ENCODE data around the gene ALPK1. TPM values are rescaled to one million over a fixed set of nuclear protein-coding genes. Genes with fewer than 3 reads are reported as not detected.
"Not testable (repeated sequence)": the region's sequence is repeated elsewhere in the genome, so short reads cannot be mapped to it uniquely, and the experiment has no call there.

ALPK1 gene
- total RNA-seq, 4 donors from 2014 or later: 12.6 to 19.9 (median 14.8) TPM

- WGBS: 77% methylated on average over 3 of the region's 3 CpGs
- intact Hi-C loops (cut with DNase I): no loop called here
- Histone ChIP-seq H3K36me3 (no peaks in the 10 kb centered on the region), H3K4me3 (no peak overlapping the region), H3K4me1 (peaks cover 0 to 25% (median 21%) of the 10 kb centered on the region in 4 donors), H3K27me3 (no peaks in the 10 kb centered on the region), H3K9me3 (no peaks in the 10 kb centered on the region), H3K27ac (replicated peaks in 1 of 4) (no peak overlapping the region)
- DNase-seq (ENCODE audit: extremely low spot score): no peak
- TF ChIP-seq POLR2AphosphoS5 (IDR thresholded peaks at IDR 0.05): no peak
- no peak for TF ChIP-seq POLR2A (IDR thresholded peaks at IDR 0.05; ENCODE audit: low read depth)
- no peak for TF ChIP-seq CTCF (IDR thresholded peaks at IDR 0.05)
- no peak for TF ChIP-seq EP300 (IDR thresholded peaks at IDR 0.05)
Observed at GRCh38 chr4:112288455-112288854, 8.7 kb upstream of the ALPK1 start.

GRCh38 chr4:112289407-112290253 lies 7.5 kb upstream of the ALPK1 start:
- no peak for DNase-seq (ENCODE audit: extremely low spot score)
- TF ChIP-seq POLR2A (IDR thresholded peaks at IDR 0.05; ENCODE audit: low read depth): no peak
- intact Hi-C loops (cut with DNase I): no loop called here
- H3K27ac ChIP-seq (replicated peaks in 1 of 4): no peak overlapping the region
- H3K9me3 ChIP-seq: no peaks in the 10 kb centered on the region
- no peaks in the 10 kb centered on the region for H3K27me3 ChIP-seq
- H3K4me3 ChIP-seq: no peak overlapping the region
- H3K36me3 ChIP-seq: no peaks in the 10 kb centered on the region
- peaks cover 0 to 13% (median 10%) of the 10 kb centered on the region in 4 donors for H3K4me1 ChIP-seq
- 81% methylated on average over 10 of the region's 10 CpGs for WGBS

GRCh38 chr4:112290341-112290740 lies 6.8 kb upstream of the ALPK1 start:
- intact Hi-C loops (cut with DNase I): no loop called here
- no peak for DNase-seq (ENCODE audit: extremely low spot score)
- TF ChIP-seq POLR2AphosphoS5 (IDR thresholded peaks at IDR 0.05) (no peak), CTCF (IDR thresholded peaks at IDR 0.05) (no peak), EP300 (IDR thresholded peaks at IDR 0.05) (no peak), POLR2A (IDR thresholded peaks at IDR 0.05; ENCODE audit: low read depth) (no peak)
- Histone ChIP-seq H3K27ac (replicated peaks in 1 of 4) (no peak overlapping the region), H3K4me1 (peaks cover 0 to 7% (median 6%) of the 10 kb centered on the region in 4 donors), H3K27me3 (no peaks in the 10 kb centered on the region), H3K4me3 (no peak overlapping the region), H3K36me3 (no peaks in the 10 kb centered on the region), H3K9me3 (no peaks in the 10 kb centered on the region)
- 89% methylated on average over 3 of the region's 3 CpGs for WGBS

- Histone ChIP-seq H3K36me3 (peaks cover 0 to 26% (median 7%) of the 10 kb centered on the region in 4 donors), H3K4me1 (peaks cover 7 to 27% (median 21%) of the 10 kb centered on the region in 4 donors), H3K27ac (replicated peaks in 1 of 4) (no peak overlapping the region), H3K27me3 (no peaks in the 10 kb centered on the region), H3K9me3 (no peaks in the 10 kb centered on the region), H3K4me3 (no peak overlapping the region)
- WGBS: 87% methylated on average over 4 of the region's 4 CpGs
- TF ChIP-seq POLR2AphosphoS5 (IDR thresholded peaks at IDR 0.05) (no peak), EP300 (IDR thresholded peaks at IDR 0.05) (no peak), CTCF (IDR thresholded peaks at IDR 0.05) (no peak), POLR2A (IDR thresholded peaks at IDR 0.05; ENCODE audit: low read depth) (no peak)
- intact Hi-C loops (cut with DNase I): no loop called here
- DNase-seq (ENCODE audit: extremely low spot score): no peak
Observed at GRCh38 chr4:112299721-112300120, 2.6 kb downstream of the ALPK1 start.

GRCh38 chr4:112302320-112303274 lies 5.4 kb downstream of the ALPK1 start:
- H3K4me3 ChIP-seq: no peak overlapping the region
- H3K27me3 ChIP-seq: no peaks in the 10 kb centered on the region
- no peak overlapping the region for H3K27ac ChIP-seq (replicated peaks in 1 of 4)
- peaks cover 7 to 19% (median 17%) of the 10 kb centered on the region in 4 donors for H3K4me1 ChIP-seq
- H3K9me3 ChIP-seq: no peaks in the 10 kb centered on the region
- DNase-seq (ENCODE audit: extremely low spot score): no peak
- TF ChIP-seq EP300 (IDR thresholded peaks at IDR 0.05): no peak
- TF ChIP-seq CTCF (IDR thresholded peaks at IDR 0.05): no peak
- no peak for TF ChIP-seq POLR2A (IDR thresholded peaks at IDR 0.05; ENCODE audit: low read depth)
- no peak for TF ChIP-seq POLR2AphosphoS5 (IDR thresholded peaks at IDR 0.05)
- 74% methylated on average over 5 of the region's 5 CpGs for WGBS
- H3K36me3 ChIP-seq: peaks cover 0 to 26% (median 7%) of the 10 kb centered on the region in 4 donors
- intact Hi-C loops (cut with DNase I): no loop called here

GRCh38 chr4:112305477-112305876 lies 8.3 kb downstream of the ALPK1 start:
- H3K9me3 ChIP-seq; H3K4me3 ChIP-seq; H3K27me3 ChIP-seq; H3K4me1 ChIP-seq; intact Hi-C loops (cut with DNase I); DNase-seq (ENCODE audit: extremely low spot score); H3K27ac ChIP-seq (replicated peaks in 1 of 4): not testable (repeated sequence)
- peaks cover 0 to 26% (median 7%) of the 10 kb centered on the region in 4 donors for H3K36me3 ChIP-seq
- 57% methylated on average over 3 of the region's 3 CpGs for WGBS

GRCh38 chr4:112309263-112309791 lies 12.2 kb downstream of the ALPK1 start:
- peak overlapping the region in 3 of 4 donors; percentile 18 to 40 (median 25) for H3K4me3 ChIP-seq
- H3K9me3 ChIP-seq; DNase-seq (ENCODE audit: extremely low spot score); H3K4me1 ChIP-seq; H3K27ac ChIP-seq (replicated peaks in 1 of 4); H3K36me3 ChIP-seq; intact Hi-C loops (cut with DNase I); H3K27me3 ChIP-seq: not testable (repeated sequence)
- 40% methylated on average over 12 of the region's 12 CpGs for WGBS

Measured in esophagus muscularis mucosa (tissue), 4 donors.